ENCODE measurements around the gene TMEM100. TPM values are rescaled to one million over a fixed set of nuclear protein-coding genes. Genes with fewer than 3 reads are reported as not detected.
"Not testable (repeated sequence)": the region's sequence is repeated elsewhere in the genome, so short reads cannot be mapped to it uniquely, and the experiment has no call there.

The TMEM100 gene
- total RNA-seq, 1 donor from 2014 or later, result 3.1 TPM

GRCh38 chr17:55689672-55690071 lies 33.0 kb downstream of the TMEM100 start:
- DNase-seq (ENCODE audit: low read depth in 2 of 2), result no peak

GRCh38 chr17:55688057-55688456 lies 34.6 kb downstream of the TMEM100 start:
- DNase-seq (ENCODE audit: low read depth in 2 of 2), result no peak

- DNase-seq (ENCODE audit: low read depth in 2 of 2), result no peak
Observed at GRCh38 chr17:55687037-55687436, 35.6 kb downstream of the TMEM100 start.

- no peak for DNase-seq (ENCODE audit: low read depth in 2 of 2)
Observed at GRCh38 chr17:55683550-55684315, 38.9 kb downstream of the TMEM100 start.

- no peak for DNase-seq (ENCODE audit: low read depth in 2 of 2)
Observed at GRCh38 chr17:55681342-55681700, 41.3 kb downstream of the TMEM100 start.

GRCh38 chr17:55680686-55681341 lies 41.9 kb downstream of the TMEM100 start:
- DNase-seq (ENCODE audit: low read depth in 2 of 2), result no peak

- no peak for DNase-seq (ENCODE audit: low read depth in 2 of 2)
Observed at GRCh38 chr17:55677446-55677845, 45.2 kb downstream of the TMEM100 start.

- no peak for DNase-seq (ENCODE audit: low read depth in 2 of 2)
Observed at GRCh38 chr17:55676274-55676673, 46.4 kb downstream of the TMEM100 start.

GRCh38 chr17:55673743-55674506 lies 48.7 kb downstream of the TMEM100 start:
- DNase-seq (ENCODE audit: low read depth in 2 of 2), result no peak

GRCh38 chr17:55672585-55673501 lies 49.8 kb downstream of the TMEM100 start:
- DNase-seq (ENCODE audit: low read depth in 2 of 2), result no peak

GRCh38 chr17:55672010-55672409 lies 50.7 kb downstream of the TMEM100 start:
- not testable (repeated sequence) for DNase-seq (ENCODE audit: low read depth in 2 of 2)

Other genes starting within 250 kb of the TMEM100 start
- gene SMIM36, start 211.4 kb downstream of the TMEM100 start, total RNA-seq, result not detected in 2 replicates
- 26.0 and 26.3 TPM in 2 replicates for gene PCTP, start 28.2 kb upstream of the TMEM100 start, total RNA-seq